Ovary (tissue), 9 donors: ENCODE measurements around the gene UBXN1. TPM values are rescaled to one million over a fixed set of nuclear protein-coding genes. Genes with fewer than 3 reads are reported as not detected.
"Not testable (repeated sequence)": the region's sequence is repeated elsewhere in the genome, so short reads cannot be mapped to it uniquely, and the experiment has no call there.

Source experiments
- DNase-seq, 5 donors: peaks; one replicate each; pipeline ENCODE4 v3.0.0-alpha.2; 2019 to 2020
- H3K27ac ChIP-seq, 2 donors: fragments of 200-600 bp; one replicate each; pipeline versions ENCODE4 v1.5.1 to v1.8.0; 2019 to 2022
- H3K27me3 ChIP-seq: fragments of 200-600 bp; one replicate; pipeline ENCODE4 v1.8.0; 2022
- H3K36me3 ChIP-seq: fragments of 200-600 bp; sonication (generic); one replicate; pipeline ENCODE4 v1.5.1; 2019
- H3K4me1 ChIP-seq: one replicate; pipeline ENCODE4 v1.8.1; 2013; ENCODE audit warnings: mild to moderate bottlenecking, moderate library complexity; ENCODE audit not compliant: insufficient read depth
- H3K4me3 ChIP-seq: fragments of 200-600 bp; sonication (generic); one replicate; pipeline ENCODE4 v1.5.1; 2017
- H3K9me3 ChIP-seq, 2 donors: fragments of 200-600 bp in 1 of 2; sonication (generic) in 1 of 2; one replicate each; pipeline versions ENCODE4 v1.5.1 to v1.8.1; 2013 to 2019; ENCODE audit warnings: mild to moderate bottlenecking in 1 of 2, moderate library complexity in 1 of 2
- EP300 ChIP-seq: sonication (generic); formaldehyde crosslinking; IDR thresholded peaks from one replicate; pipeline ENCODE4 v1.6.1; 2017; ENCODE audit warnings: antibody characterized with exemption
- POLR2A ChIP-seq: fragments of 450-650 bp; IDR thresholded peaks from one replicate; pipeline ENCODE4 v1.6.1; 2017; ENCODE audit warnings: antibody characterized with exemption, mild to moderate bottlenecking, moderate library complexity
- WGBS, 3 donors: extraction: QIAGEN DNeasy Blood & Tissue Kit in 1 of 3; methylation state at CpG; one replicate each; pipeline versions ENCODE4 v1.1.5 to v1.1.7; 2013 to 2017; 5-methylcytosine and 5-hydroxymethylcytosine counted together
- intact Hi-C, 4 donors: fragments of 100-400 bp; cut with DNase I; formaldehyde crosslinking; loops; one replicate each; pipeline versions ENCODE4 v1.11.0 to v1.15.1; 2022 to 2023
- polyA plus RNA-seq, 2 donors: library from polyadenylated mRNA; stranded (reverse); fragments of 200-250 nt in 1 of 2; fragments of 350-450 nt in 1 of 2; fragmentation: Illumina TruSeq in 1 of 2; extraction: RNeasy Lipid Tissue Mini Kit (QIAGEN cat#74804) in 1 of 2; gene quantifications; one replicate each; pipeline ENCODE4 v1.2.3, GENCODE V29; 2013 to 2014
- total RNA-seq, 7 donors: library from RNA; depleted of rRNA in 2 of 7; stranded (reverse); fragments of >200 nt in 2 of 7; fragmentation: NEBNext Ultra II Directional in 3 of 7; extraction: Animal tissue kit (Norgen Biotek cat#: 25700) in 3 of 7; gene quantifications; one replicate each; pipeline versions ENCODE4 v1.1.0 to v1.2.4, GENCODE V29; 2016 to 2023
- TF ChIP-seq, protein P1 (sequence below), 3 donors: fragments of 450-650 bp in 2 of 3; fragments of 200-600 bp in 1 of 3; IDR thresholded peaks; one replicate each; pipeline versions ENCODE4 v1.5.1 to v1.8.0; 2016 to 2022; ENCODE audit warnings: antibody characterized with exemption in 3 of 3, mild to moderate bottlenecking in 1 of 3
- donor health status: DM: no; HTN: no; CAD: no; lungs with moderate emphysema.
- donor health status: DM: no; HTN: no; CAD: no.
- donor health status: Bipolar disorder and iron deficiency.
- donor health status: DM: yes; HTN: yes; CAD: no.
- donor health status: DM: no; HTN: no; CAD: no.
- donor health status: DM: yes; HTN: yes; CAD: no.

UBXN1 gene
- total and polyA plus RNA-seq, 9 donors: 97.6 to 284 (median 170) TPM

DNA sequence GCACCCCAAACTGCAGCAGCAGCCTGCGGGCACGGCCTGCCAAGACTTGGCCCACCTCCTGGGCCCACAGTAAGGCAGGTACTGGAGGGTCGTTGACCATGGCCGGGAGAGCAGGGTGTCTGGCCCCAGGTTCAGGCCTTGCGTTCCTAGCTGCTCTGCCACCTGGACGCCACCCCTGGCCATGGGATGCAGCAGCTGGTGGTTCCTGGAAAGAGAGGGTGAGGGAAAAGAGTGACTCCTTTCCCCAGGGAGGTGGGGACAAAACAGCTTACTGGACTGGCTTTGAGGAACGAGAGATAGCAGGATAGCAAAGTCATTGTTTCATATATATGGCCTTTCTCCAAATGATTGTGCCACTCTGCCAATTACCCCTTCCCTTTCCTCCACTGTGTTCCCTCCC is 26.5 kb upstream of the UBXN1 start:
- Histone ChIP-seq H3K27me3 (no peaks in the 10 kb centered on the region), H3K27ac (peak overlapping the region in 1 of 2 donors; percentile 54), H3K36me3 (no peaks in the 10 kb centered on the region), H3K4me1 (peaks cover 18% of the 10 kb centered on the region), H3K9me3 (no peaks in the 10 kb centered on the region), H3K4me3 (peak overlapping the region; percentile 67)
- intact Hi-C loops: no loop called here
- WGBS, 3 donors: 38 to 40% (median 38%) methylated on average over 7 of the region's 7 CpGs
- TF ChIP-seq, protein P1, sequence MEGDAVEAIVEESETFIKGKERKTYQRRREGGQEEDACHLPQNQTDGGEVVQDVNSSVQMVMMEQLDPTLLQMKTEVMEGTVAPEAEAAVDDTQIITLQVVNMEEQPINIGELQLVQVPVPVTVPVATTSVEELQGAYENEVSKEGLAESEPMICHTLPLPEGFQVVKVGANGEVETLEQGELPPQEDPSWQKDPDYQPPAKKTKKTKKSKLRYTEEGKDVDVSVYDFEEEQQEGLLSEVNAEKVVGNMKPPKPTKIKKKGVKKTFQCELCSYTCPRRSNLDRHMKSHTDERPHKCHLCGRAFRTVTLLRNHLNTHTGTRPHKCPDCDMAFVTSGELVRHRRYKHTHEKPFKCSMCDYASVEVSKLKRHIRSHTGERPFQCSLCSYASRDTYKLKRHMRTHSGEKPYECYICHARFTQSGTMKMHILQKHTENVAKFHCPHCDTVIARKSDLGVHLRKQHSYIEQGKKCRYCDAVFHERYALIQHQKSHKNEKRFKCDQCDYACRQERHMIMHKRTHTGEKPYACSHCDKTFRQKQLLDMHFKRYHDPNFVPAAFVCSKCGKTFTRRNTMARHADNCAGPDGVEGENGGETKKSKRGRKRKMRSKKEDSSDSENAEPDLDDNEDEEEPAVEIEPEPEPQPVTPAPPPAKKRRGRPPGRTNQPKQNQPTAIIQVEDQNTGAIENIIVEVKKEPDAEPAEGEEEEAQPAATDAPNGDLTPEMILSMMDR (IDR thresholded peaks at IDR 0.05): no peak
- TF ChIP-seq EP300 (no peak), POLR2A (no peak)
- DNase-seq: peak in 2 of 5 donors; percentile 43 to 49

DNA sequence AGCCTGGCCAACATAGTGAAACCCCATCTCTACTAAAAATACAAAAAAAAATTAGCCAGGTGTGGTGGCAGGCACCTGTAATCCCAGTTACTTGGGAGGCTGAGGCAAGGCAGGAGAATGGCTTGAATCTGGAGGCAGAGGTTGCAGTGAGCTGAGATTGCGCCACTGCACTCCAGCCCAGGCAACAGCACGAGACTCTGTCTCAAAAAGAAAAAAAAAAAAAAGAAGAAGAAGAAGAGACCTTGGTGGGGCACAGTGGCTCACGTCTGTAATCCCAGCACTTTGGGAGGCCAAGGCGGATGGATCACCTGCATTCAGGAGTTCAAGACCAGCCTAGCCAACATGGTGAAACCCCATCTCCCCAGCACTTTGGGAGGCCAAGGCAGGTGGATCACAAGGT is 25.0 kb upstream of the UBXN1 start:
- H3K4me1 ChIP-seq: peaks cover 18% of the 10 kb centered on the region
- H3K4me3 ChIP-seq, H3K27ac ChIP-seq, H3K36me3 ChIP-seq, H3K27me3 ChIP-seq, intact Hi-C loops, H3K9me3 ChIP-seq: not testable (repeated sequence)
- 91 to 99% (median 99%) methylated on average over 4 of the region's 4 CpGs for WGBS, 3 donors
- DNase-seq: peak in 1 of 5 donors; percentile 30

GRCh38 chr11:62702246-62702645 is 23.4 kb upstream of the UBXN1 start:
- intact Hi-C loops: no loop called here
- TF ChIP-seq, protein P1 (IDR thresholded peaks at IDR 0.05): no peak
- TF ChIP-seq POLR2A: no peak
- TF ChIP-seq EP300: no peak
- no peaks in the 10 kb centered on the region for H3K9me3 ChIP-seq
- peaks cover 10% of the 10 kb centered on the region for H3K4me1 ChIP-seq
- no peak overlapping the region for H3K4me3 ChIP-seq
- no peaks in the 10 kb centered on the region for H3K36me3 ChIP-seq
- no peaks in the 10 kb centered on the region for H3K27me3 ChIP-seq
- 91 to 96% (median 95%) methylated on average over 11 of the region's 11 CpGs for WGBS, 3 donors
- no peak overlapping the region for H3K27ac ChIP-seq
- DNase-seq: peak in 1 of 5 donors; percentile 11

DNA sequence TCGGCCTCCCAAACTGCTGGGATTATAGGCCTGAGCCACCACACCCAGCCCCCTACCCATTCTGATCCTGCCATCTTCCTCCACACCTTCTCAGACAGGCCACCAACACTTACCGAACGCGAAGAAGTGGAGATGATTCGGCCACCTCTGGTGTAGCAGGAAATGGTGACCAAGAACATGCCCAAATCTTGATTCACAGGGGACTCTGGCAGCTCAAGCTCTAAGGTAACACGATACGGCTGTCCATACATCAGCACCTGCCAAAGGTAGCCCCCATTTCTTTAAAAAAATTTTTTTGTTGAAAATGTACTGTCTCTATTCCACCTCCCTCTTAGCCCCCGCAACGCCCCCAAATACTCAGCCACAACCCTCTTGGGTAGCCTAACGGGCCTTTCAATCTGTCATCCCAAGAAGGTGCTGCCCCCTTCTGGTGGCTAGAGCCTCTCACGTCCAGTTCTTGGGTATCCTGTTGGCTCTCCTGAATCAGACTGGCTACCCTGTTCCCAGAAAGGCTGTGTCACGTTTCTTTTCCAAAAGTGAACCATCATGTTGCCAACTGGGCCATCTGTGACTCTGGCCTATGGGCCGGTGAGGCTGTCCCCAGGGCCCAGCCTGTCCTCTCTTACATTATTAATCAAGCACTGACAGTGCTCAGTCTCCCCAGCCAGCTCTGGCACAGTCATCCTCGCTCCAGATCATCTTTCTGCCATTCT is 15.7 kb upstream of the UBXN1 start:
- intact Hi-C loops: loop anchor here in 2 of 4 donors (5.0 to 10.0 kb wide), 3 partner anchors 100 to 302 kb away; partner anchors contain the start of gene TUT1 (in 1 of the 2)
- peak; percentile 76 to 87 (median 79) for DNase-seq
- Histone ChIP-seq H3K9me3 (no peaks in the 10 kb centered on the region), H3K4me1 (peaks cover 2% of the 10 kb centered on the region), H3K4me3 (no peak overlapping the region), H3K27me3 (no peaks in the 10 kb centered on the region), H3K36me3 (no peaks in the 10 kb centered on the region), H3K27ac (no peak overlapping the region)
- 46 to 50% (median 48%) methylated on average over 14 of the region's 14 CpGs for WGBS, 3 donors
- TF ChIP-seq EP300: no peak
- TF ChIP-seq POLR2A: no peak
- TF ChIP-seq, protein P1 (IDR thresholded peaks at IDR 0.05): peak; percentile 56 to 65 (median 59)

DNA sequence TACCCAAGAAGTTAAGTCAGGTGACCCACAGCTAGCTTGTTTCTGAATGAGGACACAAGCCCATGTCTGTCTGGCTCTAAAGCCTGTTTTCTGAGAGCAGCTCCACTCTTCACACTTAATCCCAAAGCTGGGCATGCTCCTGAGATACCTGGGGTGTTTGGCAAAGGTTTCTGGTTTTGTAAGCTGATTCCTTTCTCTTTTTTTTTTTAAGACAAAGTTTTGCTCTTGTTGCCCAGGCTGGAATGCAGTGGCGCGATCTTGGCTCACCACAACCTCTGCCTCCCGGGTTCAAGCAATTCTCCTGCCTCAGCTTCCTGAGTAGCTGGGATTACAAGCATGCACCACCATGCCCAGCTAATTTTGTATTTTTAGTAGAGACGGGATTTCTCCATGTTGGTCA is 14.8 kb upstream of the UBXN1 start:
- 70 to 79% (median 71%) methylated on average over 4 of the region's 4 CpGs for WGBS, 3 donors
- H3K9me3 ChIP-seq, DNase-seq, H3K4me1 ChIP-seq, H3K4me3 ChIP-seq, H3K36me3 ChIP-seq, H3K27me3 ChIP-seq, H3K27ac ChIP-seq: not testable (repeated sequence)
- intact Hi-C loops: loop anchor here in 2 of 4 donors (5.0 to 10.0 kb wide), 3 partner anchors 99 to 301 kb away; partner anchors contain the start of gene TUT1 (in 1 of the 2)
